COR-L47 (cell line): ENCODE results near the gene LRCH1.

Experiments
- DNase-seq: peaks from one replicate; lab custom pipeline; 2025; lab: John Stamatoyannopoulos, UW

The LRCH1 gene

GRCh38 chr13:46712524-46712923 lies 159.6 kb downstream of the LRCH1 start:
- no peak for DNase-seq

GRCh38 chr13:46715363-46715762 lies 162.4 kb downstream of the LRCH1 start:
- no peak for DNase-seq

- no peak for DNase-seq
These were observed 163.9 kb downstream of the LRCH1 start for GRCh38 chr13:46716821-46717220.

GRCh38 chr13:46717275-46717674 lies 164.3 kb downstream of the LRCH1 start:
- DNase-seq: no peak

- no peak for DNase-seq
These were observed 164.9 kb downstream of the LRCH1 start for GRCh38 chr13:46717856-46718255.

- DNase-seq: no peak
These were observed 167.2 kb downstream of the LRCH1 start for GRCh38 chr13:46720189-46720588.

- DNase-seq: peak; percentile 47
These were observed 168.1 kb downstream of the LRCH1 start for GRCh38 chr13:46721054-46721453.

- no peak for DNase-seq
These were observed 173.4 kb downstream of the LRCH1 start for GRCh38 chr13:46726347-46726746.

- DNase-seq: no peak
These were observed 175.8 kb downstream of the LRCH1 start for GRCh38 chr13:46728777-46729176.

GRCh38 chr13:46731535-46731934 lies 178.6 kb downstream of the LRCH1 start:
- no peak for DNase-seq

- DNase-seq: no peak
These were observed 182.5 kb downstream of the LRCH1 start for GRCh38 chr13:46735425-46735824.

- no peak for DNase-seq
These were observed 183.8 kb downstream of the LRCH1 start for GRCh38 chr13:46736541-46737310.

- no peak for DNase-seq
These were observed 185.1 kb downstream of the LRCH1 start for GRCh38 chr13:46738055-46738454.

GRCh38 chr13:46738766-46739165 lies 185.8 kb downstream of the LRCH1 start:
- DNase-seq: no peak

GRCh38 chr13:46739447-46740098 lies 186.6 kb downstream of the LRCH1 start:
- DNase-seq: no peak

GRCh38 chr13:46743191-46743590 lies 190.2 kb downstream of the LRCH1 start:
- no peak for DNase-seq

- DNase-seq: no peak
These were observed 192.1 kb downstream of the LRCH1 start for GRCh38 chr13:46745062-46745461.

GRCh38 chr13:46745706-46746105 lies 192.7 kb downstream of the LRCH1 start:
- DNase-seq: no peak

GRCh38 chr13:46747031-46747820 lies 194.3 kb downstream of the LRCH1 start:
- DNase-seq: no peak

GRCh38 chr13:46748300-46748699 lies 195.3 kb downstream of the LRCH1 start:
- DNase-seq: no peak

GRCh38 chr13:46749951-46750350 lies 197.0 kb downstream of the LRCH1 start:
- no peak for DNase-seq

GRCh38 chr13:46751811-46752635 lies 199.1 kb downstream of the LRCH1 start:
- DNase-seq: no peak
